GM21528 (cell line): ENCODE results near the gene SEMA7A.

Experiments used
- ATAC-seq: cut with Tn5 transposase; IDR thresholded peaks from one replicate; pipeline ENCODE4 v1.9.1; 2021; ENCODE audit warnings: mild to moderate bottlenecking, moderate library complexity; ENCODE audit not compliant: unreplicated experiment, low FRiP score

Gene SEMA7A

DNA sequence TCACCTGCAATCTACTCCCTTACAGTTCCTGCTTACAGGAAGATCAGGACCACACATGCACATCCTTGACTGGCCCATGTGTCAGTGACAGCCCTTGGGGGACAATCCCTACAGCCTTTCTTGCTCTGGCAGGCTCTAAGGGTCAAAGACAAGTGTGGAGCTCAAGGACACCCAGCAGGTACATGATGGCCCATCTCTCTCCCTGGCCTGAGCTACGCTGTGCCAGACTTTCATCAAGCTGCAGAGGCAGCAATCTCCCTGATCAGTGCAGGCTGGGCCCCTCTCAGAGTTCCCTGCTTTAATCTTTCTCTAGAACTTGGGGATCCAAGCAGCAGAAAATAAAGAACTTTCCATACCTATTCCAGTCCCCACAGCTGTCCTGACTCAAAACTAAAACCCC lies 2.6 kb downstream of the SEMA7A start:
- no peak for ATAC-seq

DNA sequence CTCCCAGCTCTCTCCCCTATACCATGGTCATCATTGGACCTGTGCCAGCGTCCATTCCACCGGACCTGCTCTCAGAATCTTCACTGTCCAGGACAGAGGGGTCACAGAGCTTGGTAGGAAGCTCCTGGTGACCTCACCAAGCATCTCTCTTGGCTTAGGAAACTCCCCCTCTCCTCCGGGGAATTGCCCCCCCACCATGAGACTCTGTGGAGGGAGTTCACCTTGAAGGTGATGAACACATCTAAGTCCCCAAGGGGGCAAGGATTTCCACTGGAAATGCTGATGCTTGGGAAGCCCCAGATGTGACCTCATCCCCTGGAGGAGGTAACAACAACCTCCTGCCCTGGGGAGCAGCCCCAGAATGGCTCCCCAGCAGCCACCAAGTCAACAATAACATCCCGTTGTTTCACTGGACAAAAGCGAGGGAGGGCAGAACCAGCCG lies 3.2 kb downstream of the SEMA7A start:
- no peak for ATAC-seq

DNA sequence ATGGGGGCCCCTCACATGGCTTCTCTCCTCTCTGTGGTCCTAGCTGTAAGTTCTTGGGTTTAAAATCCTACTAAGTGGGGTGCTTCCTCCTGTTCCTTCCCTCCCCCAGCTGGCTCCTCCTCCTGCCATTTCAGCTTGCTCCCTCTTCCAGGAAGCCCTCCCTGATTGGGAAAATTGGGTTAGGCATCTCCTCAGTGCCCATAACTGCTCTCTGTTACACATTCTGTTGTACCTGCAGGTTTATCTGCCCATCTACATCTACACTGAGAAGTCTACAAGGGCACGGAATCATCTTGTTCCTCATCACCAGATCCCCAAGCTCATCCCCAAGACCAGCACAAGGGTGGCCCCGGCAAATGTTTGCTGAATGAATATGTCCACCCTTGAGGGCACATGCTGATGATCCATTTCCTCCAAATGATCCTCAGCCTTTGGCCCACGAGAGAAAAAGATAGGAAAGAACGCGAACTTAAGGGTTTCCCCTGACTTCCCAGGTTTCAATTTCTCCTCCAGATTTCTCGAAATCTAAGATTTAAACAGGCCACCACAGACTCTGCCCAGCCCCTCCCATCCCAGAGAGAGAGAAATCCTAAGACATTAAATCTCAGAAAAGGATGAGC lies 3.9 kb downstream of the SEMA7A start:
- no peak for ATAC-seq

DNA sequence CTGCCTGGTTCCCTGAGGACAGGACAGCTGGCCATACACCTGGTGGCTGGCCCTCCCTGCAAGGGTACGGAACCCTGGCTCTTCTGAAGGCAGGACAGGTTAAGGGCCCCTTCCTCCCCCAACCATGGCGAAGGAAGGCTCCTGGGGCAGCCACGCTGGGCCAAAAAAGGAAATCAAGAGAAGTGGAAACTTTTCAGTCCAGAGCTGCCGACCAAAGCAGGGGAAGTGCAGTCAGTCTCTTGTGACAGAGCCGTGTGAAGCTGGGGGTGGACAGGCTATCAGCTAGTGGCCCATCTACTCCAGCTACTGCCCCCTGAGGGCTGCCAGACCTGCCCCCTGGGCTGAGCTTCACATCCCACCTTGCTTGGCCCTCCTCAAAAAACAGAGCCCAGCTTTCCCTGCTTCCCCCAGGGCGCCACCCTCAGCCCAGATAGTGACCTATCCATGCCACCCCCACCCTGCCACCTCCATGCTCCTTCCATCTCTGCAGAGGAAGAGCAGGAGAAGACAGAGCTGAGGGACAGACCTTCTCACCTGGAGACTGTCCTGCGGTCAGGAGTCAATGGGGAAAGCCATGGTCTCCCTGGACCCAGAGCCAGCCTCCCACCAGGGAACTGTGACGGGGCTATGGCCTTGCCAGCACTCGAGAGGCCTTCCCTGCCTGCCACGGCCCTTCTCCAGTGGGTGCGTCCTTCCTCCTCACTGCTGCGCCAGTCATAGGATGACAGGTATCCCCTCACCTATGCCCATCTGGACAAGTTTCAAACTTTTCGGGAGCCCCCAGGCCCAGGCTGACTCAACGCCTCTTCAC lies 4.6 kb downstream of the SEMA7A start:
- no peak for ATAC-seq

DNA sequence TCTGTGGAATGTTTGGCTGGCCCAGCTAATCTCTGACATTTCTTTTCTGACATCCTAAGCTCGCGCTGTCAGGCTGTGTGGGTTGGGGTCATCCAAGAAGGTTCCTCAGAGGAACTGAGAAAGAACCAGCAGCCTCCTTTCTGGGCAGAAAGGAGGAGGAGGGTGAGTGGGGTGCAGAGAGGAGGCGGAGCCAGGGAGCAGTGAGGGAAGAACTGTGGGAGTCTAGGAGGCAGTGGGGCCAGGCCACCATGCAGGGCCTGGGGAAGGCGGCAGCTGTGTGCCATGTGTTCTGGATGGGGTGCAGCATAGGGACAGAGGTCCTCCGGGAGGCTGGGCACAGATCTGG lies 5.3 kb downstream of the SEMA7A start:
- no peak for ATAC-seq

DNA sequence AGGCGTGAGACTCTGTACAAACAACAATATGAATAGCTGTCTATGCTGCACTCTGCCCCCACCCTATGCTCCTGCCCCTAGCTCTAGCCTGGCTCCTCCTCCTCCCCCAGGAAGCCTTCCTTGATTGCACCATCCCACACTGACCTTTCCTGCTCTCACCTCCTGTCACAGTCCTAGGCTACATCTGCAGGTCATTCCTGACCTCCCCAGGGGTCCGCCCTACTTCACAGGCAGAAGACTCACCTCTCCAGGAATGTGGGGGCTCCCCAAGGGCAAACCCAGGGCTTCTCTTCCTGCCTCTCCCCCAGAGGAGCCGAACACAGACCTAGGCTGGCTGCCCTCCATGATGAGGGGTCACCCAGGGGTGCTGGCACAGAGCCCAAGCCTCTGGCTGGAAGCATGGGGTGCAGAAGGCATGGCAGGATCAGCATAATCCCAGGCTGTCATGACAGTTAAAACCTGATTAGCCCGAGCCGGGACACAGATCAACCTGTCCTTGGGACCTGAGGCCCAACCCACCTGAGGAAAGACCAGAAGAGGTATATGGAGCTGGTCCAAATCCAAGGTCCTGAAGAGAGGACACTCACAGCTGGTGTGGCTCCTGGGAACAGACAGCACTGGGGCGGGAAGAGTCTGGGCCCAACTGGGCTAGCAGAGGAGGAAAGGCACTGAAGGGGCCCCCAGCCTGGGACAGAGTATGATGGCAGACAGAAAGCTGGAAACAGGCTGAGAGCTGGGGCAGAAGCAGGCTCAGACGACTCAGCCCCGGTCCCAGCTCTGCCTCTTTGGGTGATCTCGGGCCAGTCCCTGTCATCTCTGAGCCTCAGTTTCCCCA lies 5.9 kb downstream of the SEMA7A start:
- ATAC-seq, result no peak

DNA sequence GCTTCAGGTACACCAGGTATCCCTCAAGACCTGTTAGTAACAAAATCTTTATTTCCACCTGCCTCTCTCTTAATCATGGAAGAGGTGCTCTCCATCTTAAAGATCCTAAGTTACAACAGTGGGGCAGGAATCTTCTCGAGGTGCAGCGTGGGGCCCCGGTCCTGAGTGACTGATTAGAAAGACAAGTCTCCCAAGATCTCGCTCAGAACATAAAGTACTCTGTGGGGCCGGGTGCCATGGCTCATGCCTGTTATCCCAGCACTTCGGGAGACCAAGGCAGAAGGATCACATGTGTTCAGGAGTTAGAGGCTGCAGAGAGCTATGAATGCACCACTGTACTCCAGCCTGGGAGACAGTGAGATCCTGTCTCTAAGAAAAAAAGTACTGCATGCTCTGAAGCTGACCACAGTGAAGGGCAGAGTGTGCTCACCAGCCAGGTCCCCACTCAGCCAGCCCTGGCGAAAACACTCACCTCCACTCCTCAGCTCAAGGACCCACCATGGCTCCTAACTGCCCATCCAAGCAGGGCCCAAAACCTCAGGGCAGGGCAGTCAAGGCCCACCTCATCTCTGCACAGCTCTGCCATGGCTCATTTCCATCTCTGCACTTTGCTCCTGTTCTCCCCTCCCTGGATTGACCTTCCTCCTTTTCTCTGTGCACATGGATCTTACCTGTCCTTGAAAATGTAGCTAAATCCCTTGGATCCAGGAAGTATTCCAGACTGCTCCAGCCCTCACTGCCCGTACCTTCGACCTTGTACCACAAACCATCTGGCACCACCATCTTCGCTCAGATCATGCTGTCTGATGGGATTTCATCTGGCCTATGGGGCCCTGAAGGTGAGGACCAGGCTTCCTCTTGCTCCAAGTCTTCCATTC lies 7.1 kb downstream of the SEMA7A start:
- no peak for ATAC-seq

DNA sequence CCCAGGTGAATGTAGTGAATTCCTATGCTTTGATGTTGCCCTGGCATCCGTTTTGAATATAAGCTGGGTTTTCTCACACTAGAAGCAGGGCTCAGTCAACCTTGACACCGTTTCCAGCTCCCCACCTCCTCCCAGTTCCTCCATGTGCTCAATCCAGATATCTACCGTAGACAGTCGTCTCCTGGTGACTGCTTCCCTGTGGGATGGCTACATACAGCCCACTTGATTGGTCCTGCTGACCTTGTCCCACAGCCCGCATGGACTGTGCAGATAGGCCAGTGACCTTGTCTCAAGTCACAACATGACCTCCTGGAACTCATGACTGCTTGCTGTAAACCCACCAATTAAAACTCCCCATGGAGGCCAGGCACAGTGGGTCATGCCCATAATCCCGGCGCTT lies 8.1 kb downstream of the SEMA7A start:
- no peak for ATAC-seq

DNA sequence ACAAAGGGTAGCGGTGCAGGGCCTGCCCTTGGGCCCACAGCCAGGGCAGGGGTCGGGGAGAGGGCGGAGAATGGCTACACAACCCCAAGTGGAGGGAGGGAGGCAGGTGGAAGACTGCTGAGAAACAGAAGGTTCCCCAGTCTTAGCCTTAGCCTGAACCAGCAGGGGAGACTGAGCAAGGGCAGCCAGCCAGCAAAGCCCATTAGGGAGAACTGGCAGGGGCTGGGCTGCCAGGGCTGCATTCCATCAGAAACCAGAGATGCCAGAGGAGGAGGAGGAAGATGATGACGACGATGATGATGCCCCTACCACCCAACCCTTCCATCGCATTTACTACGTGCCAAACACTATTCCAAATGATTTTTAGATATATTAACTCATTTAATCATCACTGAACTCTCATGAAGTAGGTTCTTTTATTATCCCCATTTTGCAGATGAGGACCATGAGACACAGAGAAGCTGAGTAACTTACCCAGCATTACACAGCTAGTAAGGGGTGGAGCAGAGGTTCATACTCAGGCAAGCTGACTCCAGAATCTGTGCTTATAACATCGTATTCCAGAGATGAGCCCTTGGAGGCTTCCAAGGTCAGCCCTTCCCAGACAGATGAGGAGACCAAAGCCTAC lies 8.7 kb downstream of the SEMA7A start:
- no peak for ATAC-seq

DNA sequence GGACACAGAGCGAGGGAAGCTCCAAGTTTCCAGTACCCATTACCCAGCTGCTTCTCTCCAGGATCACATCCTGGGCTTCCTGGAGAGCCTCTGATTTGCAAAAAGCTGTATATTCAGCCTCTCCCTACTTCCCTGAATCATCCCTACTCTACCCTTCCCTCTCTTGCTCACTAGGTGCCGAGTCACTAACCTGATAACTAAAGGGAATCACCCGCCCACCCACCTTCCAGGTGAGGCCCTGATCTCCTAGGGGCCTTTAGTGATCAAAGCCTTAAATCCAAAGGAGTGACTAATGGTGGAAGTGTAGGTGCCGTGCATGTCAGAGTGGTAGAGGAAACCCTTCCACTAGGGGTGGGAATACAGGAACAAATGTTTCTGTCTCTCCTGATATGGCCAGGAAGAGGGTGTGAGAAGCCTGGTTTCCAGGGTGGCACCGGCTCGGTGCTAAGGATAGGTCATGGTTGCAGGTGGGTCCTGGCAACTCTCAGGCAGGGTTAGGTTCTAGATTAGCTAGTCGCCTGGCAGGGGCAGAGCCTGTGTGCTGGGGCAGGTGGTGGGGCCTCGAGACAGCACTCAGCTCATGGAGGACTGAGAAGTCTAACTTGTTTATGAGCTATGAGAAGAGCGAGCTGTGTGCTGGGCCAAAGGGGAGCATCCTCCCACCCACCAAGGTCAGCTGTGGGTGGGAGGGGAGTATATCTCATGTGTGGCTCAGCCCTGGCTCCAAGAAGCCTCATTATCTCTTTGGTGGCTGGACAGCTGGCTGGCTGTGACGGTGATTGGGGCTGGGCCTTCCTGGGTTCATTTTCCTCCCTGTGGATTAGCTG lies 10.1 kb downstream of the SEMA7A start:
- no peak for ATAC-seq

DNA sequence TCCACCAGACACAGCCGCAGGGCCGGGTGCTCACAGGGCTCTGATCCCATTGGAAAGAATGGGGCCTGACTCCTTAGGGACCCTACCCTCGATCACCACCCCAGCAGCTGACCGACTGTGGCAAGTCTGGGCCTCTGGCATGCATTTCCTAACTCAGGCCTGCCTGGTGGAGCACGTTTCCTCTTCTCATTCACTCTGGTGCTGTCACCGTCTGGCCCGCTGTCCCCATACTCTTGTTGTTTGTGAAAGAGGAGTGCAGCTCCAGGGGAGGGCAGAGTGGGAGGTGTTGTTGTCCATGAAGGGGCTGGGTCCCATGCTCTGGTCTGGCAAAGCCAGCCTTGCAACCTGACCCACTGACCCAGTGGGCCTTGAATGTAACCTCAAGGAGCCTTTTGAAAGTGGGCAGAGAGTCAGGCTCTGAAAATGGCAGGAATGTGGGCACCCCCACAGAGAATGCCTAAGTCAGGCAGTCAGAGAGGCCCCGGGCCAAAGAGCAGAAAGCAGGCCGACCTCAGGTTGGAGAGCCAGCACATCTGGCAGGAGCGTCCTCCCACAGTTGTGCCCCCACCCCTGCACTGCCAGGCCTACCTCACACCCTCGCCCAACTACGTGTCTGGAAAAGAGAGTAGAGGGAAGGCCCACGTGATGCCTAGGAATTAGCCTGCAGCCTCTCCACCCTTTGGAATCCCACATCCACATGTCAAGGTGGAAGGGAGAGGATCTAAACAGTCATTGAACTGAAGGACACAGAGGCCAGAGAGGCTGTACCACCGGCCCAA lies 10.9 kb downstream of the SEMA7A start:
- no peak for ATAC-seq

DNA sequence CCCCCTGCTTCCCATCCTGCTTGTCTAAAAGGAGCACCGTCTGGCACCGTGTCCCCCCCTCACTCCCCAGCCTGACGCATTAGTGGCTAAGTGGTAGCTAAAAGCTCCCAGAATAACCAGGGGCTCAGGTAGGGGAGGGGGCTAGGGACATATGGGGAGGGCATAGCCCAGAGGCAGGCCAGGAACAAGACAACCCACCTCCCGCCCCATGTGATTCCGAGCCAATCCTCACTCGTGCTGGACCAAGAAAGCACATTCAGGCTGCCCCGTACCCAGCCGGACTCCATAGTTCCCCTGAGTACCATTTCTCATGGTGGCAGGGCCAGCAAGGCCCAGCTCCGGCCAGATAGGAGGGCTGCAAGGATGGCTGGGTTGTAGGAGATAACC lies 11.5 kb downstream of the SEMA7A start:
- no peak for ATAC-seq

DNA sequence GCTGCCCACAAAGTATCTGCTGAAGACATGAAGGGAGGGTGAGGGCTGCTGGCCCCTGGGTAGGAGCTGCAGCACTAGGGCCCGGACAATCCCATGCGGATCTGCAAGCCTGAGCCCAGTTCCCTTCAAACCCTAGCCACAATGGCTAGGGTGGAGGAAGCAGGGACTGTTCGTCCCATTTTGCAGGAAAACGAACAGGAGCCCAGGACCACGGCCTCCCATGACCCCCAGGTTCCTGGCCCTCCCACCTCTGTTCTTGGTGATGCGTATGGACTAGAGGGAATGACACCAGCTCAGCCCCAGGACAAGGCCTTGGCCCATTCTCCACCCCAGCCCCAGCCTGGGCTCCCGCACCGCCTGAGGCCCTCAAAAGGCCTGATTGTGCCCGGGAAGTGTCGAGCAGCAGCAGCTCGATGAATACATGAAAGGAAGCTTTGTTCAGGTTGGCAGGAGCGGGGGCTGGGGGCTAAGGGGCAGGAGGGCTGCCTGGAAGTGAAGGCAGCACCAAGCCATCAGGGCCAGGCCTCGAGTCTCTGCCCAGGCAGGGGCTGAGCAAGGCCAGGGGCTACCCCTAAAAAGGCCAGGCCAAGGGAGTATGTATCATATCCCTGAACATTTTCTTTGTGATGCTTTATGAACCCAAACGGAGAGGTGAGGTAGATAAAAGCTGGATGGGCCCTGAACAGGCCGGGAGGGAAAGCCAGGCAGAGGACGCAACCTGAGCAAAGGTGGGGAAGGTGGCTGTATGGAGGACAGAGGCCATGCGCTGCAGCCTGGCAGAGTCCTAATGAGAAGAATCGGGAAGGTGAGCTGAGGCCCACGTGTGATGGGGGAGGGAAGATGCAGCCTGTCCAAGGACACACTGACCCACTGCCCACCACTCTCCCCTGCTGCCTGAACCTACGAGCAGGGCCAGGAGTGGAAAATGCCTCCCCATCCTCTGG lies 12.2 kb downstream of the SEMA7A start:
- no peak for ATAC-seq

DNA sequence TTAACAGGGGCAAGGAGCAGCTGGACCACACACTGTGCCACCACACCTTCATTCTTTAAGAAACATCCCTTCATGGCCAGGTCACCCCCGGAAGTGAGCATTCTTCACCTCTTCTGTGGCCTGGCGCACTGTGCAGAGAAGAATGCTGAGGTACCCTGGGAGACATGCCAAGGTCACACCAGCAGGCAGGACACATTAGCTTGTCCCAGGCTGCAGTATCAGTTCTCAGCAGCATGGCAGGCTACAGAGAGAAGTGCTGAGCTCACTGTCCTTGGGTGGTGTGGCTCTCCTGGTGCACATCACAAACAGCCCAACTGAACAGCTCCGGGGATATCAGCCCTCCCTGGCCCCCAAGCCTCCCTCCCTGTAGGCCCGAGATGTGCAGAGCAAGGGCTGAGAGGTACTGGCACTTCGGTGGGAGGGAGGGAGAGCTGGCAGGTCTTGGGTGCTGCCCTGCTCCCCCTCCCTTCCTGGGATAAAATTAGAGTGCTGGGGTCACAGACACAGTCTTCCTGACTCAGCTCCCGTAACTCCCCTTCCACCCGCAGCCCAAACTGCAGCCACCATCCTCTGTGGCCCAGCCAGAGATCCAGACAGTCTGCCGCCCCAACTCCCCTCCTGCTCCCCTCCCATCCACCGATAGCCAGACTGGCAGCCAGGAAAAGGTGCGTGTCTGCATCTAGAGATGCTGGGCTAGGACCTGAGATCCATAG lies 13.4 kb downstream of the SEMA7A start:
- ATAC-seq, result no peak

DNA sequence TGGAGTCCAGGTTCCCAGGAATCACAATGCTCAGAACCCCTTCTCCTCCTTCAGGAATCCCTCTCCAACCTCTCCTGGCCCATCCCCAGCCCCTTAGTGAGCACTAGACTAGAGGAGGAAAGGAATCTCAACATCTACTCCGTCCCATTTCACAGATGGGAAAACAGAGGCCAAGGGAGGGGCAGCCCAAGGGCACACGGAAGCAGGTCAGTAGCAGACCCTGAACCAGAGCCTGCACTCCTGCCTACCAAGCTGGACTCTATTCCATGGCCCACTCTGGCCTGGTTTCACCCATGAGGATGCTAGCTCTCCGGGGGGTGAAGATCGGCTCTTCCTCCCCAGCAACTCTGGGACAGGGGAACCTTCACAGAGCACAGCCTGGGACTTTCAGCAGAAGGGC lies 14.3 kb downstream of the SEMA7A start:
- ATAC-seq, result no peak

DNA sequence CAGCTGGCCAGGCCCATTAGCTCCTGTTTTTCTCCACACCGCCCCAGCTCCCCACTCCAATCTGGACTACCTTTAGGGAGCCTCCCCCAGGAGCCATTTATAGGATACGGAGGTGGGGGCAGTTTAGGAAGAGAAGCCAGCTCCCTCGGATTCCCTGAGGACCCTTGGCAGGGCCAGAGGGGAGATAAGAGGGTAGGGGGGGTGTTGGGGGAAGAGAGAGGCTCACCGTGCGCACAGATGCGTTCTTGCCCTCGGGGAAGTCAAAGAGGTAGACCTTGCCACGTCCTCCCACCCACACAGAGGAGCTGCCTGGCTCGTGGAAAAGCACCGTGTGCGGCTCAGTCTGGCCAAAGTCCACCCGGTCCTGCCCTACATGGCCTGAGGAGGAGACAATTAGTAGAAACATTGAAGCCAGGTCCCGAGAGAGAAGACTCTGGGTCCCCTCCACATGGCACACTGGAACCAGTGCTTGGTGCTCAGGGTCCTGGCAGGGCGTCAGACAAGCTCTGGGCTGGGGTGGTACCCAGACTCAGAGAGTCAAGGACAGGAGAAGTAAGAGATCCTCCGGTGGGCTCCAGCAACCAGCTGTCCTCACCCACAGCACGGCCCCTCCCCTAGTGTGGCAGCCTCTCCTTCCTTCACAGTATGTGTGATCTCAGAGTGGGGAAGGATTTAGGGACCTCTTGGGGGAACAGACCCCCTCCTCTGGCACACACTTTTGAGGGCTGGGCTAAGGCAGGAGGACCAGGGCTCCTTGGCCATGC lies 15.0 kb downstream of the SEMA7A start:
- ATAC-seq, result no peak
